ENCODE data around the gene SLC19A1. TPM values are rescaled to one million over a fixed set of nuclear protein-coding genes. Genes with fewer than 3 reads are reported as not detected.

The SLC19A1 gene
- total and polyA plus RNA-seq, 2 donors (not counting 1 experiment from before 2014, with no cell fraction given), result 1.7 to 2.1 TPM

GRCh38 chr21:45517249-45518065 is 24.8 kb downstream of the SLC19A1 start:
- H3K27ac ChIP-seq (ENCODE audit: insufficient read depth, low read length), result no peak overlapping the region
- no peaks in the 10 kb centered on the region for H3K79me2 ChIP-seq (ENCODE audit: control insufficient read depth, insufficient read depth, low read length)
- no peaks in the 10 kb centered on the region for H3K4me1 ChIP-seq (ENCODE audit: control insufficient read depth, extremely low read depth, insufficient read depth, low read length)
- TF ChIP-seq EZH2 (IDR thresholded peaks at IDR 0.05; ENCODE audit: low read length, missing control alignments) (no peak), CTCF (conservative IDR thresholded peaks at IDR 0.05 in 1 of 2, IDR thresholded peaks at IDR 0.05 in 1 of 2; ENCODE audit: low read depth in 1 of 2, low read length in 2 of 2) (no peak)
- no peaks in the 10 kb centered on the region for H3K27me3 ChIP-seq (ENCODE audit: control insufficient read depth, insufficient read depth, low read length)
- no peak for DNase-seq (ENCODE audit: low read depth in 2 of 2)
- no peaks in the 10 kb centered on the region for H3K9me3 ChIP-seq (ENCODE audit: control insufficient read depth, insufficient read depth, low read depth, low read length)
- no peak overlapping the region for H3K4me2 ChIP-seq (ENCODE audit: extremely low read depth, insufficient read depth, low read length)
- no peaks in the 10 kb centered on the region for H4K20me1 ChIP-seq (ENCODE audit: control insufficient read depth, extremely low read depth, insufficient read depth, low read length)
- H3K9ac ChIP-seq (ENCODE audit: insufficient read depth, low read length), result no peak overlapping the region
- no peak overlapping the region for H2AFZ ChIP-seq (ENCODE audit: low read length)
- H3K4me3 ChIP-seq (replicated peaks in 1 of 4; ENCODE audit: control extremely low read depth in 1 of 4, insufficient read depth in 1 of 4, low read depth in 3 of 4, low read length in 4 of 4), result no peak overlapping the region
- peaks cover 8% of the 10 kb centered on the region for H3K36me3 ChIP-seq (ENCODE audit: control insufficient read depth, insufficient read depth, low read length)

GRCh38 chr21:45516671-45517151 is 25.5 kb downstream of the SLC19A1 start:
- H3K4me2 ChIP-seq (ENCODE audit: extremely low read depth, insufficient read depth, low read length), result no peak overlapping the region
- H4K20me1 ChIP-seq (ENCODE audit: control insufficient read depth, extremely low read depth, insufficient read depth, low read length), result no peaks in the 10 kb centered on the region
- no peak overlapping the region for H2AFZ ChIP-seq (ENCODE audit: low read length)
- no peak overlapping the region for H3K4me3 ChIP-seq (replicated peaks in 1 of 4; ENCODE audit: control extremely low read depth in 1 of 4, insufficient read depth in 1 of 4, low read depth in 3 of 4, low read length in 4 of 4)
- H3K9ac ChIP-seq (ENCODE audit: insufficient read depth, low read length), result no peak overlapping the region
- no peak overlapping the region for H3K27ac ChIP-seq (ENCODE audit: insufficient read depth, low read length)
- H3K79me2 ChIP-seq (ENCODE audit: control insufficient read depth, insufficient read depth, low read length), result no peaks in the 10 kb centered on the region
- DNase-seq (ENCODE audit: low read depth in 2 of 2), result no peak
- H3K4me1 ChIP-seq (ENCODE audit: control insufficient read depth, extremely low read depth, insufficient read depth, low read length), result no peaks in the 10 kb centered on the region
- H3K9me3 ChIP-seq (ENCODE audit: control insufficient read depth, insufficient read depth, low read depth, low read length), result no peaks in the 10 kb centered on the region
- H3K36me3 ChIP-seq (ENCODE audit: control insufficient read depth, insufficient read depth, low read length), result peaks cover 10% of the 10 kb centered on the region
- TF ChIP-seq CTCF (conservative IDR thresholded peaks at IDR 0.05 in 1 of 2, IDR thresholded peaks at IDR 0.05 in 1 of 2; ENCODE audit: low read depth in 1 of 2, low read length in 2 of 2), result no peak
- no peak for TF ChIP-seq EZH2 (IDR thresholded peaks at IDR 0.05; ENCODE audit: low read length, missing control alignments)
- H3K27me3 ChIP-seq (ENCODE audit: control insufficient read depth, insufficient read depth, low read length), result no peaks in the 10 kb centered on the region

GRCh38 chr21:45516071-45516670 is 26.1 kb downstream of the SLC19A1 start:
- Histone ChIP-seq H4K20me1 (ENCODE audit: control insufficient read depth, extremely low read depth, insufficient read depth, low read length) (no peaks in the 10 kb centered on the region), H3K9me3 (ENCODE audit: control insufficient read depth, insufficient read depth, low read depth, low read length) (no peaks in the 10 kb centered on the region), H3K4me2 (ENCODE audit: extremely low read depth, insufficient read depth, low read length) (no peak overlapping the region), H3K27me3 (ENCODE audit: control insufficient read depth, insufficient read depth, low read length) (no peaks in the 10 kb centered on the region), H3K4me1 (ENCODE audit: control insufficient read depth, extremely low read depth, insufficient read depth, low read length) (no peaks in the 10 kb centered on the region), H3K4me3 (replicated peaks in 1 of 4; ENCODE audit: control extremely low read depth in 1 of 4, insufficient read depth in 1 of 4, low read depth in 3 of 4, low read length in 4 of 4) (no peak overlapping the region), H3K79me2 (ENCODE audit: control insufficient read depth, insufficient read depth, low read length) (no peaks in the 10 kb centered on the region), H3K27ac (ENCODE audit: insufficient read depth, low read length) (no peak overlapping the region), H3K9ac (ENCODE audit: insufficient read depth, low read length) (no peak overlapping the region), H2AFZ (ENCODE audit: low read length) (no peak overlapping the region), H3K36me3 (ENCODE audit: control insufficient read depth, insufficient read depth, low read length) (peaks cover 10% of the 10 kb centered on the region)
- DNase-seq (ENCODE audit: low read depth in 2 of 2), result no peak
- TF ChIP-seq EZH2 (IDR thresholded peaks at IDR 0.05; ENCODE audit: low read length, missing control alignments) (no peak), CTCF (conservative IDR thresholded peaks at IDR 0.05 in 1 of 2, IDR thresholded peaks at IDR 0.05 in 1 of 2; ENCODE audit: low read depth in 1 of 2, low read length in 2 of 2) (no peak)
